OCI-LY1 (cell line): ENCODE data around the gene GUCY1A2.

Experiments used
- EZH2 ChIP-seq: fragments of 200-600 bp; sonication (generic), shearing (Covaris generic); IDR thresholded peaks from 2 replicates; pipeline ENCODE4 v1.8.0; 2017; ENCODE audit warnings: borderline replicate concordance, mixed run types, mild to moderate bottlenecking, antibody characterized with exemption, low read length, moderate library complexity, mixed read lengths
- TF ChIP-seq, protein P1 (sequence below): fragments of 200-600 bp; sonication (generic), shearing (Covaris generic); IDR thresholded peaks from 2 replicates; pipeline ENCODE4 v1.5.1; 2017; ENCODE audit warnings: mild to moderate bottlenecking, antibody characterized with exemption, low read length, moderate library complexity, mixed read lengths

DNA sequence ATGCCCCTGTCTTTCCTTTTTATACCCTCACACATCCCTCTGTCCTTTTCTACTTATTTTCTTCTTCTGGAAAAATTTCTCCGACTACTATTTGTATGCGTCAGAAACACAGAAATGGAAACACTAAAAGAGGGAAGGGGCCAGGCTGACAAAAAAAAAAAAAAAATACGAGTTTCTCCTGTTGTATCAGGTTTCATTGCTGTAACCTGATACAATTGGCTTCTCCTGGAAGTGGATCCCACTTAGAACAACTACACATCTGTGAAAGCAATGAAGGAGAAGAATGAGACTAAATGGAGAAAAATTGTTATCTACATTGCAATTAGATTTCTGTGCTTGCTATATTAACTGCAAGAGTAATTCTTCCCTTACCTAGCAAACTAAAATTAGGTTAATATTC, 393.9 kb downstream of the GUCY1A2 start:
- TF ChIP-seq, protein P1, sequence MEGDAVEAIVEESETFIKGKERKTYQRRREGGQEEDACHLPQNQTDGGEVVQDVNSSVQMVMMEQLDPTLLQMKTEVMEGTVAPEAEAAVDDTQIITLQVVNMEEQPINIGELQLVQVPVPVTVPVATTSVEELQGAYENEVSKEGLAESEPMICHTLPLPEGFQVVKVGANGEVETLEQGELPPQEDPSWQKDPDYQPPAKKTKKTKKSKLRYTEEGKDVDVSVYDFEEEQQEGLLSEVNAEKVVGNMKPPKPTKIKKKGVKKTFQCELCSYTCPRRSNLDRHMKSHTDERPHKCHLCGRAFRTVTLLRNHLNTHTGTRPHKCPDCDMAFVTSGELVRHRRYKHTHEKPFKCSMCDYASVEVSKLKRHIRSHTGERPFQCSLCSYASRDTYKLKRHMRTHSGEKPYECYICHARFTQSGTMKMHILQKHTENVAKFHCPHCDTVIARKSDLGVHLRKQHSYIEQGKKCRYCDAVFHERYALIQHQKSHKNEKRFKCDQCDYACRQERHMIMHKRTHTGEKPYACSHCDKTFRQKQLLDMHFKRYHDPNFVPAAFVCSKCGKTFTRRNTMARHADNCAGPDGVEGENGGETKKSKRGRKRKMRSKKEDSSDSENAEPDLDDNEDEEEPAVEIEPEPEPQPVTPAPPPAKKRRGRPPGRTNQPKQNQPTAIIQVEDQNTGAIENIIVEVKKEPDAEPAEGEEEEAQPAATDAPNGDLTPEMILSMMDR: no peak
- no peak for TF ChIP-seq EZH2
